ENCODE measurements around the gene SLF2. TPM values are rescaled to one million over a fixed set of nuclear protein-coding genes. Genes with fewer than 3 reads are reported as not detected.

SLF2 gene
- total and polyA plus RNA-seq, 2 of the 8 experiments (the other 6 are each of a cell fraction or from before 2014, with no cell fraction given): 5.5 to 20.9 TPM

GRCh38 chr10:100866010-100866409, 46.8 kb upstream of the SLF2 start (continued):
- TF ChIP-seq POLR2A (IDR thresholded peaks at IDR 0.05; ENCODE audit: control extremely low read depth in 1 of 2, low read depth in 2 of 2, low read length in 2 of 2) (no peak), CHD1 (IDR thresholded peaks at IDR 0.05; ENCODE audit: low read depth, low read length) (no peak)
